ENCODE results near the gene SLC23A2.

Gene SLC23A2

GRCh38 chr20:4894409-4894808 lies 106.9 kb downstream of the SLC23A2 start:
- no peak overlapping the region for H3K4me3 ChIP-seq (ENCODE audit: low read length)
- no peak for DNase-seq (ENCODE audit: low read depth)
- TF ChIP-seq CTCF (conservative IDR thresholded peaks at IDR 0.05; ENCODE audit: low read depth, low read length), result no peak

- no peak for TF ChIP-seq CTCF (conservative IDR thresholded peaks at IDR 0.05; ENCODE audit: low read depth, low read length)
- DNase-seq (ENCODE audit: low read depth), result no peak
- no peak overlapping the region for H3K4me3 ChIP-seq (ENCODE audit: low read length)
Observed at GRCh38 chr20:4893709-4894108, 107.6 kb downstream of the SLC23A2 start.

DNA sequence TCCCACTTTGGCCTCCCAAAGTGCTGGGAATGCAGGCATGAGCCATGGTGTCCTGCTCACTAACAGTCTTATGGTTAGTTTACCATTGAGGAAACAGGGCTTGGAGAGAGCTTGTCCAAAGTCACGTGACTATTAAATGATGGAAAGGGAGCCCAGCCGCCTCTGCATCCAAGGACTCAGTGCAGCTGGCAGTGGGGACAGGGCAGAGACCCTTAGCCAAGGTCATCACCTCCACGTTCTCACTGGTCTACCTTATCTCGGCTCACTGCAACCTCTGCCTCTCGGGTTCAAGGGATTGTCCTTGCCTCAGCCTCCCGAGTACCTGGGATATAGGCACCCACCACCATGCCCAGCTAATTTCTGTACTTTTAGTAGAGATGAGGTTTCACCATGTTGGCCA lies 109.3 kb downstream of the SLC23A2 start:
- H3K4me3 ChIP-seq (ENCODE audit: low read length), result no peak overlapping the region
- DNase-seq (ENCODE audit: low read depth), result no peak
- TF ChIP-seq CTCF (conservative IDR thresholded peaks at IDR 0.05; ENCODE audit: low read depth, low read length), result no peak

GRCh38 chr20:4891190-4891763 lies 110.0 kb downstream of the SLC23A2 start:
- no peak for DNase-seq (ENCODE audit: low read depth)
- TF ChIP-seq CTCF (conservative IDR thresholded peaks at IDR 0.05; ENCODE audit: low read depth, low read length), result no peak
- H3K4me3 ChIP-seq (ENCODE audit: low read length), result no peak overlapping the region

- TF ChIP-seq CTCF (conservative IDR thresholded peaks at IDR 0.05; ENCODE audit: low read depth, low read length), result no peak
- no peak for DNase-seq (ENCODE audit: low read depth)
- H3K4me3 ChIP-seq (ENCODE audit: low read length), result no peak overlapping the region
Observed at GRCh38 chr20:4889446-4889845, 111.9 kb downstream of the SLC23A2 start.

DNA sequence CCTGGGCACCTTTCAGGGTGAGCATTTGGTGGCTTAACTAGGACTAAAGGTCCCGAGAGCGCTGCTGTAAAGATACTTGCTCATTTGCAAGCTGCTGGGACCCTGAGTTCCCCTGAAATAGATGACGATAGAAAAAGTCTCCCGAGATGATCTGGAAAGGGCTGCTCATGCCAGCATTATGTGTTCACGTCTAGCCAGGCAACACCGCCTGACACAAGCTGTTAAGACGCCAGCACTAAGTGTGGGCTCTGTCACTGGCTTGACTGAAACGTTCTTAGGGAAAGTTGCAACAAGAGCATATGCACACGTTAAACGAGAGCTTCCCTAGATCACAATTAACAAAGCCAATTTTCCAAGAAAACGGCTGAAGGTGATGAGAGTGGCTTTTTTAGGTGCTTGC lies 113.7 kb downstream of the SLC23A2 start:
- no peak for TF ChIP-seq CTCF (conservative IDR thresholded peaks at IDR 0.05; ENCODE audit: low read depth, low read length)
- no peak for DNase-seq (ENCODE audit: low read depth)
- no peak overlapping the region for H3K4me3 ChIP-seq (ENCODE audit: low read length)

DNA sequence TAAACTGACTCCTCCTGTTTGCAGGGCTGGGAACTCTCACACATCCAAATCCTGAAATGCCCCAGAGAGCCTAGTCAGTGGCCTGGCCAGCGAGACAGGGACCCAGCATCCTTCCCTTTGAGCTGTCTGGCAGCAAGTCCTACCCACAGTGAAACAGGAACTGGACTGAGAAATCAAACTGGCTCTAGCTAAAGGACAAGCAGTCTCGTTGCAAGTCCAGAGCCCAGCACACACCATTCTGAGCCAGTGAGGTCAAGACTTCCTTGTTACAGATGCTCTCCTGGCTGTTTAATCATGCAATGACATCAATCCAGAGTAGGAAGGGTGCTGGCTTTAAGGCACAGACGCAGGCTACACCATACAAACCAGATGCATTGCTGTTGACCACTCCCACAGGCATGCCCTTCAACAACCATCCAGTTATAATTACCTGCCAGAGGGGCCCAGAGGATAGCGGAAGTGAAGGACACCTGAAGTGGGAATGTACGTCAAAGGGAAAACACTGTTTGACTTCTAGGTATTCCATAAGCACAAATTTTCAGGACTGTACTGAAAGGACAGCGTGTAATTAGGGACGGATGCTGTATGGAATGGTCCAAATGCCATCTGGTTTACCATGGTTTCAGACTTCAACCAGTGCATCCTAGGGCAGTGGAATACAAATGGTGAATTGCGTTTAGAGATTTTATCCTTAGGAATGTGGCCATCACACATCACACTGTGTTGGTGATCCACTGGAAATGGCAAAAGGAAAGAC lies 114.4 kb downstream of the SLC23A2 start:
- H3K4me3 ChIP-seq (ENCODE audit: low read length), result no peak overlapping the region
- DNase-seq (ENCODE audit: low read depth), result no peak
- no peak for TF ChIP-seq CTCF (conservative IDR thresholded peaks at IDR 0.05; ENCODE audit: low read depth, low read length)
